Middle frontal gyrus (tissue), 1 donor: ENCODE data around the gene ARHGAP10.

ENCODE experiments used
- DNase-seq: peaks from one replicate; pipeline ENCODE4 v3.0.0-alpha.2; 2015; ENCODE audit warnings: low spot score; ENCODE audit errors: extremely low spot score

Gene ARHGAP10

GRCh38 chr4:147731580-147732517 is at the start of gene ARHGAP10:
Gene ARHGAP10 (plus strand): TSS chr4:147732088. CDS start chr4:147732302, 214 bp downstream.
- no peak for DNase-seq

GRCh38 chr4:147682755-147683154 is 49.1 kb upstream of the ARHGAP10 start:
- no peak for DNase-seq

- DNase-seq: no peak
Observed at GRCh38 chr4:147683188-147683591, 48.7 kb upstream of the ARHGAP10 start.

GRCh38 chr4:147683717-147684700 is 47.9 kb upstream of the ARHGAP10 start, which contains the start of gene PRMT9:
Gene PRMT9 (minus strand): TSS chr4:147684163. CDS start chr4:147683987, 176 bp downstream.
- DNase-seq: peak; percentile 86

- no peak for DNase-seq
Observed at GRCh38 chr4:147689067-147689466, 42.8 kb upstream of the ARHGAP10 start.

- DNase-seq: no peak
Observed at GRCh38 chr4:147691820-147692219, 40.1 kb upstream of the ARHGAP10 start.

GRCh38 chr4:147693218-147693617 is 38.7 kb upstream of the ARHGAP10 start:
- no peak for DNase-seq

GRCh38 chr4:147696866-147697265 is 35.0 kb upstream of the ARHGAP10 start:
- DNase-seq: no peak

GRCh38 chr4:147704846-147705245 is 27.0 kb upstream of the ARHGAP10 start:
- DNase-seq: no peak

- DNase-seq: no peak
Observed at GRCh38 chr4:147707892-147708672, 23.8 kb upstream of the ARHGAP10 start.

- DNase-seq: no peak
Observed at GRCh38 chr4:147709999-147710398, 21.9 kb upstream of the ARHGAP10 start.

- DNase-seq: no peak
Observed at GRCh38 chr4:147714575-147715401, 17.1 kb upstream of the ARHGAP10 start.

- DNase-seq: no peak
Observed at GRCh38 chr4:147717878-147718277, 14.0 kb upstream of the ARHGAP10 start.

- no peak for DNase-seq
Observed at GRCh38 chr4:147723326-147723725, 8.6 kb upstream of the ARHGAP10 start.

- DNase-seq: no peak
Observed at GRCh38 chr4:147724468-147725201, 7.3 kb upstream of the ARHGAP10 start.

GRCh38 chr4:147725673-147726072 is 6.2 kb upstream of the ARHGAP10 start:
- no peak for DNase-seq

GRCh38 chr4:147727476-147728028 is 4.3 kb upstream of the ARHGAP10 start:
- DNase-seq: no peak

- DNase-seq: no peak
Observed at GRCh38 chr4:147730333-147730732, 1.6 kb upstream of the ARHGAP10 start.
